ENCODE results near the gene OR6S1.
"Not testable (repeated sequence)": the region's sequence is repeated elsewhere in the genome, so short reads cannot be mapped to it uniquely, and the experiment has no call there.

The OR6S1 gene

GRCh38 chr14:20671597-20672283, 30.2 kb upstream of the OR6S1 start:
- in situ Hi-C loops (cut with MboI; ENCODE audit: low sequenced_read_pairs) = no loop called here

- in situ Hi-C loops (cut with MboI; ENCODE audit: low sequenced_read_pairs) = no loop called here
Observed at GRCh38 chr14:20668969-20669368, 27.5 kb upstream of the OR6S1 start.

- in situ Hi-C loops (cut with MboI; ENCODE audit: low sequenced_read_pairs) = no loop called here
Observed at GRCh38 chr14:20667957-20668356, 26.5 kb upstream of the OR6S1 start.

- in situ Hi-C loops (cut with MboI; ENCODE audit: low sequenced_read_pairs) = not testable (repeated sequence)
Observed at GRCh38 chr14:20666400-20666961, 25.0 kb upstream of the OR6S1 start.

GRCh38 chr14:20662968-20663732, 21.7 kb upstream of the OR6S1 start:
- in situ Hi-C loops (cut with MboI; ENCODE audit: low sequenced_read_pairs) = no loop called here

- in situ Hi-C loops (cut with MboI; ENCODE audit: low sequenced_read_pairs) = no loop called here
Observed at GRCh38 chr14:20661197-20661596, 19.7 kb upstream of the OR6S1 start.

GRCh38 chr14:20659813-20660395, 18.4 kb upstream of the OR6S1 start:
- in situ Hi-C loops (cut with MboI; ENCODE audit: low sequenced_read_pairs) = no loop called here

- in situ Hi-C loops (cut with MboI; ENCODE audit: low sequenced_read_pairs) = no loop called here
Observed at GRCh38 chr14:20659336-20659735, 17.8 kb upstream of the OR6S1 start.

- in situ Hi-C loops (cut with MboI; ENCODE audit: low sequenced_read_pairs) = no loop called here
Observed at GRCh38 chr14:20658246-20658645, 16.8 kb upstream of the OR6S1 start.

- in situ Hi-C loops (cut with MboI; ENCODE audit: low sequenced_read_pairs) = no loop called here
Observed at GRCh38 chr14:20657216-20658211, 16.0 kb upstream of the OR6S1 start.

- in situ Hi-C loops (cut with MboI; ENCODE audit: low sequenced_read_pairs) = no loop called here
Observed at GRCh38 chr14:20656274-20656673, 14.8 kb upstream of the OR6S1 start.

- in situ Hi-C loops (cut with MboI; ENCODE audit: low sequenced_read_pairs) = no loop called here
Observed at GRCh38 chr14:20655851-20656250, 14.4 kb upstream of the OR6S1 start.

- in situ Hi-C loops (cut with MboI; ENCODE audit: low sequenced_read_pairs) = no loop called here
Observed at GRCh38 chr14:20652996-20653975, 11.8 kb upstream of the OR6S1 start.

GRCh38 chr14:20645481-20645880, 4.0 kb upstream of the OR6S1 start:
- in situ Hi-C loops (cut with MboI; ENCODE audit: low sequenced_read_pairs) = no loop called here

- in situ Hi-C loops (cut with MboI; ENCODE audit: low sequenced_read_pairs) = no loop called here
Observed at GRCh38 chr14:20644520-20644919, 3.0 kb upstream of the OR6S1 start.

- in situ Hi-C loops (cut with MboI; ENCODE audit: low sequenced_read_pairs) = not testable (repeated sequence)
Observed at GRCh38 chr14:20642755-20643154, 1.3 kb upstream of the OR6S1 start.

- in situ Hi-C loops (cut with MboI; ENCODE audit: low sequenced_read_pairs) = no loop called here
Observed at GRCh38 chr14:20642182-20642581, 691 bp upstream of the OR6S1 start.

GRCh38 chr14:20632831-20633691, 8.4 kb downstream of the OR6S1 start:
- in situ Hi-C loops (cut with MboI; ENCODE audit: low sequenced_read_pairs) = no loop called here
